Activated T-cell treated with anti-CD3 and anti-CD28 coated beads, Interleukin-2, amount 50 U/mL, for 24 hours (primary cell): Measurements from ENCODE around the gene CRACDL.

Experiments
- DNase-seq: peaks from one replicate; pipeline ENCODE4 v3.0.0-alpha.2; 2020
- H3K27ac Mint-ChIP-seq: 2 replicates; pipeline ENCODE4 v1.8.0; 2020; ENCODE audit warnings: mild to moderate bottlenecking, mixed read lengths
- H3K27me3 Mint-ChIP-seq: 2 replicates; pipeline ENCODE4 v1.8.0; 2020; ENCODE audit warnings: mixed read lengths
- H3K36me3 Mint-ChIP-seq: 2 replicates; pipeline ENCODE4 v1.8.0; 2020; ENCODE audit warnings: low read depth, mixed read lengths
- H3K4me1 Mint-ChIP-seq: 2 replicates; pipeline ENCODE4 v1.8.0; 2020; ENCODE audit warnings: low read depth, mixed read lengths
- H3K4me3 Mint-ChIP-seq: 2 replicates; pipeline ENCODE4 v1.8.0; 2020; ENCODE audit warnings: mild to moderate bottlenecking, moderate library complexity, mixed read lengths
- H3K9me3 Mint-ChIP-seq: 2 replicates; pipeline ENCODE4 v1.8.0; 2020; ENCODE audit warnings: mixed read lengths

The CRACDL gene, protein sequence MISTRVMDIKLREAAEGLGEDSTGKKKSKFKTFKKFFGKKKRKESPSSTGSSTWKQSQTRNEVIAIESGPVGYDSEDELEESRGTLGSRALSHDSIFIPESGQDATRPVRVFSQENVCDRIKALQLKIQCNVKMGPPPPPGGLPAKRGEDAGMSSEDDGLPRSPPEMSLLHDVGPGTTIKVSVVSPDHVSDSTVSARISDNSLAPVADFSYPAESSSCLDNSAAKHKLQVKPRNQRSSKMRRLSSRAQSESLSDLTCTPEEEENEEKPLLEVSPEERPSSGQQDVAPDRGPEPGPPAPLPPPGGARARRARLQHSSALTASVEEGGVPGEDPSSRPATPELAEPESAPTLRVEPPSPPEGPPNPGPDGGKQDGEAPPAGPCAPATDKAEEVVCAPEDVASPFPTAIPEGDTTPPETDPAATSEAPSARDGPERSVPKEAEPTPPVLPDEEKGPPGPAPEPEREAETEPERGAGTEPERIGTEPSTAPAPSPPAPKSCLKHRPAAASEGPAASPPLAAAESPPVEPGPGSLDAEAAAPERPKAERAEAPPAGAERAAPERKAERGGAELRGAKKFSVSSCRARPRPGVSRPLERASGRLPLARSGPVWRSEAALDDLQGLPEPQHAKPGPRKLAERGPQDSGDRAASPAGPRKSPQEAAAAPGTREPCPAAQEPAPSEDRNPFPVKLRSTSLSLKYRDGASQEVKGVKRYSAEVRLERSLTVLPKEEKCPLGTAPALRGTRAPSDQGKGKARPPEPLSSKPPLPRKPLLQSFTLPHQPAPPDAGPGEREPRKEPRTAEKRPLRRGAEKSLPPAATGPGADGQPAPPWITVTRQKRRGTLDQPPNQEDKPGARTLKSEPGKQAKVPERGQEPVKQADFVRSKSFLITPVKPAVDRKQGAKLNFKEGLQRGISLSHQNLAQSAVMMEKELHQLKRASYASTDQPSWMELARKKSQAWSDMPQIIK

DNA sequence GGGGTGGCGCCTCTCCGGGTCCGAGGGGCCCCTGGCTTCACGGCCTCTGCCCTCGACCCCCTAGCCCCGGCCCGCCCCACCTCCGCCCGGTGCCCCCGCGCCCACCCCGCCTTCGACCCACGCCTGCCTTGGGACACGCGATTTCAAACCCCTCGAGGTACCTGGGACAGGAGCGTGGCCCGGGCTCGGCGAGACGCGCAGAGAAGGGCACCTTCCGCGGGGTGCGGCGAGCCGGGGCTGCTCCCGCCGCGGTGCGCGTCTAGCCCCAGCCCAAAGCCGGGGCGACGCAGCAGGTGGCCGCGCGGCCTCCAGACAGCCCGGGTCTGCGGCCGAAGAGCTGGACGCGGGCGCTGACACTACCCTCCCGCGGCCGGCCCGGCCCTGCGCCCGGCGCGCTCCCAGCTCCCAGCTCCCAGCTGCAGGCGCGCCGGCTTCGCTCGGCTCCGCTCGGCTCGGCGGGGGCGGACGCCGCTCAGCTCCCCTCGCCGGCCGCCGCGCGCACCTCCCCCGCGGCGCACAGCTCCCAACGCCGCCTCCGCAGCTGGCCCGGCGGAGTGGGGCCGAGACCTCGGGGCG, at the start of gene CRACDL:
CRACDL (minus strand) TSS at position 449 of the 576 bp plus-strand sequence. CDS start 89,425 bp downstream, outside the sequence.
- no peaks in the 10 kb centered on the region for H3K36me3 Mint-ChIP-seq
- H3K4me3 Mint-ChIP-seq = peak within 1 kb of the TSS; percentile 73
- no peak within 1 kb of the TSS for H3K27ac Mint-ChIP-seq
- DNase-seq = peak; percentile 40
- peaks cover 71% of the 10 kb centered on the region for H3K27me3 Mint-ChIP-seq
- H3K4me1 Mint-ChIP-seq = peaks cover 14% of the 10 kb centered on the region
- H3K9me3 Mint-ChIP-seq = no peaks in the 10 kb centered on the region

DNA sequence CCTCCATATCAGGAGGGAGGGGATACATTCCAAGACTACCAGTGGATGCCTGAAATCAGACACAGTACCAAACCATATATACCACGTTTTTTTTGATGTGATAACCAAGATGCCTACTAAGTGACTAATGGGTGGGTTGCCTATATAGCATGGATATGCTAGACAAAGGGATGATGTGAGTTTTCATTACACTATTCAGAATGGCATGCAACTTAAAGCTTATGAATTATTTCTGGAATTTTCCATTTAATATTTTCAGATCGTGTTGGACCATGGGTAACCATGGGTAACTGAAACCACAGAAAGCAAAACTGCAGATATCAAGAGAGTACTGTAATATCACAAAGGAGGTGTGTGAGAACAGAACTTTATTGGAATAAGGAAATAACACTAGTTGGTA, 39.6 kb upstream of the CRACDL start:
- DNase-seq = no peak
- H3K9me3 Mint-ChIP-seq = peaks cover 32% of the 10 kb centered on the region

DNA sequence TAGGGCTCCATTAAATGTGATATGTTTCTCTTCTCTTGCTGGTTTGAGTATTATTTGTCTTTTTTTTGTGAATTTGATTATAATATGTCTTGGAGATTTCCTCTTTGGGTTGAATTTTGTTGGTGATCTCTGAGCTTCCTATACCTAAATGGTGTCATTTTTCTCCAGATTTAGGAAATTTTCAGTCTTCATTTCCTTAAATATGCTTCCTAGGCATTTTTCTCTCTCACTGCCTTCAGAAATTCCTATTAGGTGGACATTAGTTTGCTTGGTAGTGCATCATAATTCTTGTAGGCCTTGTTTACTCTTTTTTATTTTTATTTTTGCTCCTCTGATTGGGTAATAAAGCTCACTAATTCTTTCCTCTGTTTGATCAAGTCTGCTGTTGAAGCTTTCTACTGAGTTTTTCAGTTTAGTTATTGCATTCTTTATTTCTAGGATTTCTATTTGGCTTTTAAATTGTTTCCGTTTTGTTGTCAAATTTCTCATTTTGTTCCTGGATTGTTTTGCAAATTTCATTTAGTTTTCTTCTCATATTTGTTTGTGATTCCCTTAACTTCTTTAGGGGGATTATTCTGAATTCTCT, 36.6 kb upstream of the CRACDL start:
- H3K4me3 Mint-ChIP-seq = no peak overlapping the region
- no peak for DNase-seq
- H3K36me3 Mint-ChIP-seq = no peaks in the 10 kb centered on the region
- no peak overlapping the region for H3K27ac Mint-ChIP-seq
- peaks cover 10% of the 10 kb centered on the region for H3K27me3 Mint-ChIP-seq
- H3K9me3 Mint-ChIP-seq = peaks cover 46% of the 10 kb centered on the region
- H3K4me1 Mint-ChIP-seq = no peaks in the 10 kb centered on the region

More for the DNA sequence above, 39.6 kb upstream of the CRACDL start:
- no peaks in the 10 kb centered on the region for H3K36me3 Mint-ChIP-seq
- peaks cover 4% of the 10 kb centered on the region for H3K27me3 Mint-ChIP-seq
- H3K27ac Mint-ChIP-seq = no peak overlapping the region
- H3K4me3 Mint-ChIP-seq = no peak overlapping the region
- H3K4me1 Mint-ChIP-seq = no peaks in the 10 kb centered on the region

DNA sequence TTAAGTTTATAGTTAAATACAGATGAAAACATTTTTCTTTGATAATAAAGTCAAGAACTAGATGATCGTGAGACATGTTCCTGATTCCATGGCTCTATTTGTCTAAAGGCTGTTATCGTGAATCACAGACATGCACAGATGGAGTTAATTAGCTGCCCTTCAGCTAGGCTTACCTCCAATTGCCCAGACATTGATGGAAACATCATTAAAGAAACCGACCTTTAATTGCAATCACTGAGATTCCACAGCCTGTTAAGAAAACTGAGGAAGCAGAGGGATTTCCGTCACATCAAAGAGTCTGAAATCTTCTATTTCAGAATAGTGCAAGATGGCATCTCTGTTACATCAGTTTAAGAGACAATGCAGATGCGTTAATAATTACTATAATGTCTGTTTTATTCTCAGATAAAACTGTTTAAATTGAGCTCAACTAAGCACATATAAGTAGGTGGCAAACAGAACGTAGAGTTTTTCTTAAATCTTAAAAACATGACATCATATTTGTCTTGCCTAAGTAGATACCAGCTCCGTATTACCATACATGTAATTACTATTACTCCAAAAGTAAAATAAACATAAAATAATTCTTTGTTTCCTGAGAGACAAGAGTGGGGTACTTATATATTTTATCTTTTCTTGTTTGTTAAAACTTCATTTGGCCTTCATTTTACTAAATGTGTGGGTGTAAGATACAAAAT, 23.9 kb upstream of the CRACDL start:
- peaks cover 9% of the 10 kb centered on the region for H3K9me3 Mint-ChIP-seq
- H3K27me3 Mint-ChIP-seq = peaks cover 8% of the 10 kb centered on the region
- DNase-seq = no peak
- no peak overlapping the region for H3K27ac Mint-ChIP-seq
- H3K36me3 Mint-ChIP-seq = no peaks in the 10 kb centered on the region
- no peak overlapping the region for H3K4me3 Mint-ChIP-seq
- H3K4me1 Mint-ChIP-seq = no peaks in the 10 kb centered on the region

DNA sequence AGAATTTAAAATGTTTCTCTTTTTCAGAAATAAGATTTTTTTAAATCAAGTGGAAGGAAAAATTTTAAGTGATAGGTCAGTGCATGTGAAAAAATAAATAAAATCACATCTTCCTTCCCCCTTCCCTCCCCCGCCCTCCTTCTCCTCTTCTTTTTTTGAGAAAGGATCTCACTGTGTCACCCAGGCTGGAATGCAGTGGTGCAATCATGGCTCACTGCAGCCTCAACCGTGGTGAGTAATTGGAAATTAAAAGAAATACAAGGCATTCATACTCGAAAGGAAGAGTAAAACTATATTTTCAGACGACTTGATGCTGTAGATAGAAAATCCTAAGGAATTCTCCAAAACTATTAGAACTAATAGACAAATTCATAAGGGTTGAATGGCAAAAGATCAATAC, 16.9 kb upstream of the CRACDL start:
- Mint-ChIP-seq H3K9me3 (no peaks in the 10 kb centered on the region), H3K36me3 (no peaks in the 10 kb centered on the region), H3K4me1 (peaks cover 2% of the 10 kb centered on the region), H3K27me3 (peaks cover 44% of the 10 kb centered on the region), H3K4me3 (no peak overlapping the region), H3K27ac (no peak overlapping the region)
- no peak for DNase-seq

DNA sequence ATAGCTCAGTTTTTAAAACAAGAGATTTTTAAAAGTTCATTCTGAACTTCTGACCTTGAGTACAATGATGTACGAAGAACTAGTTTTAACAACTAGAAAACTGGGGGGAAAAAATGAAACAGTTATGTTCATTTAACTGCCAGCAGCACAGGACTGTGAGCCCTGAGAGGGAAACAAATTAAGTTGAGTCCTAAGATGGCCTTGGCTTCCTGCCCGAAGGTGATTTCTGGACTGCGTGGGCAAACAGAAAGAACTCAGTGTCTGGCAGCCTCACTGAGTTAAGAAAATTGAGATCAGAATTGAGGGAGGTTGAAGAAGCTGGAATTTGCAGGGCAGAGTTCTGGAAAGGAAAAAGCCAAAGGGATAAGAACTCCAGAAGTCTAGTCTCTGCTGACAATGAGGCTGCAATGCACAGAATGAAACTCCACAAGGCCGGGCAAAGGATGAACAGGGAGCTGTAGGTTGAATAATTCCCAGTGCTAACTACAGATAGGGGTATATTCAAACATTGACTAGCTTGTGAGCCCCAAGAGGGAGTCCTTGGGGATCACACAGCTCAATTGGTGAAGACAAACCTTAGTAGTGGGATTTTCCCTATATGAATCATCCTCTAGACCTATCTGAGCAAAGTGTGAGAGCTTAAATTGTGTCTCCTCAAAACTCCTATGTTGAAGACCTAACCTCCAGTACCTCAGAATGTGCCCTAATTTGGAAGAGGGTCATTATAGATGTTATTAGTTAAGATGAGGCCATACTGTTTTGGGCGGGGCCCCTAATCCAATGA, 13.1 kb upstream of the CRACDL start:
- H3K27me3 Mint-ChIP-seq = peaks cover 55% of the 10 kb centered on the region
- DNase-seq = no peak
- peaks cover 2% of the 10 kb centered on the region for H3K4me1 Mint-ChIP-seq
- no peak overlapping the region for H3K27ac Mint-ChIP-seq
- H3K4me3 Mint-ChIP-seq = no peak overlapping the region
- no peaks in the 10 kb centered on the region for H3K9me3 Mint-ChIP-seq
- no peaks in the 10 kb centered on the region for H3K36me3 Mint-ChIP-seq

DNA sequence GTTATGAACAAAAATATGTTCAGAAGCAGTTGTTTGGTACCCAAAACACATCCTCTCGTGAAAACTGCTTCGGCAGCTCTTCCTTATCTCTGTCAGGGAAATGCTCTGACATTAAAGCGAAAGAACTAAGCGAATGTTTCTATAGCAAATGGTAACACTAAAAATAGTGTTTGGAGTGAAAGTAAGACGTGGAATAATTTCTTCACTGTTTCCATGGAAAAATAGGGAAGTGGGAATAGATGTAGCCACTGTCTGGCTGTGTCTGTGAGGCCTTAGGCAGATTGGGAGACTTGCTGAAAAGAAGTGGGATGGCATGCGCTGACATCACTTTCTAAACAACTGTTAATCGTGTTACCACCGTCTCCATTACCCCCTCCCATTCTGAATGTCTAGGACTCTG, 11.5 kb upstream of the CRACDL start:
- H3K27me3 Mint-ChIP-seq = peaks cover 46% of the 10 kb centered on the region
- H3K4me1 Mint-ChIP-seq = peaks cover 2% of the 10 kb centered on the region
- DNase-seq = no peak
- H3K4me3 Mint-ChIP-seq = no peak overlapping the region
- H3K9me3 Mint-ChIP-seq = no peaks in the 10 kb centered on the region
- no peak overlapping the region for H3K27ac Mint-ChIP-seq
- H3K36me3 Mint-ChIP-seq = no peaks in the 10 kb centered on the region

DNA sequence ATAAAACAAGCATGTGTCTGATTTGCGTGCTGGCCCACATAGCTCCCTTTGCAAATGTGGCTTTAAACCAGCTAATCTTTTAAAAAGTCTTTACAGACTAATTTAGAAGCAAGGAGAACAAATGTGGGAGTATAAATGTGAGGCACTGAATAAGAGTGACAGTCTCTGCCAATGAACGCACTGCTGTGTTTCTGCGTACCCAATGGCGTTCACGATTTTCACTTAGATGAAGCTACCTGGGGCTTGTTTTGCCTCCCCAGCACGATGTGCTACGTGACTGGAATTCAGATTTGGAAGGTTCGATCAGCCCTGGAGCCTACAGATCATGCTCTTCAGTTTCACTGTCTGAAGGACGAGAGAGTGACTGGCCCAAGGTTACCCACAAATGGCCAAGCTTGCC, 10.8 kb upstream of the CRACDL start:
- H3K4me1 Mint-ChIP-seq = peaks cover 2% of the 10 kb centered on the region

DNA sequence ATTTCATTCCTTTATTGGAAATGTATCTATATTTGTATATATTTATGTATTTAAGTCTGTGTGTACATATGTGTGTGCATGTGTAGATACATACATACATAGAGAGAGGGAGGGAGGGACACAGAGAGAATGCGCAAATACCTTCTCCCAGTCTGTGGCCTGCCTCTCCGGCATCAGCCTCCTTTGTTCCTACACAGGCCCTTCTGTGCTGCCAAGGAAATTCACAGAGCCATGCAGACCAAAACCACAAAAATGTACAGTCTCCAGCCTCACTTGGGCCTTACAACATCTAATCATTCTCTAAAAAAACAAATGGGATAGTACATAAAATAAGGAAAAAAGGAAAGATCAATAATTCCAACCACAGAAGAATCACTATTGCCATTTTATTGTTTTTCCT, 8.8 kb upstream of the CRACDL start:
- no peaks in the 10 kb centered on the region for H3K36me3 Mint-ChIP-seq
- no peak overlapping the region for H3K27ac Mint-ChIP-seq
- no peaks in the 10 kb centered on the region for H3K9me3 Mint-ChIP-seq
- H3K4me3 Mint-ChIP-seq = no peak overlapping the region
- H3K27me3 Mint-ChIP-seq = peaks cover 33% of the 10 kb centered on the region
- DNase-seq = no peak
- no peaks in the 10 kb centered on the region for H3K4me1 Mint-ChIP-seq

More for the DNA sequence above, 10.8 kb upstream of the CRACDL start:
- DNase-seq = no peak
- no peak overlapping the region for H3K4me3 Mint-ChIP-seq
- no peaks in the 10 kb centered on the region for H3K36me3 Mint-ChIP-seq
- no peaks in the 10 kb centered on the region for H3K9me3 Mint-ChIP-seq
- H3K27me3 Mint-ChIP-seq = peaks cover 40% of the 10 kb centered on the region
- no peak overlapping the region for H3K27ac Mint-ChIP-seq

DNA sequence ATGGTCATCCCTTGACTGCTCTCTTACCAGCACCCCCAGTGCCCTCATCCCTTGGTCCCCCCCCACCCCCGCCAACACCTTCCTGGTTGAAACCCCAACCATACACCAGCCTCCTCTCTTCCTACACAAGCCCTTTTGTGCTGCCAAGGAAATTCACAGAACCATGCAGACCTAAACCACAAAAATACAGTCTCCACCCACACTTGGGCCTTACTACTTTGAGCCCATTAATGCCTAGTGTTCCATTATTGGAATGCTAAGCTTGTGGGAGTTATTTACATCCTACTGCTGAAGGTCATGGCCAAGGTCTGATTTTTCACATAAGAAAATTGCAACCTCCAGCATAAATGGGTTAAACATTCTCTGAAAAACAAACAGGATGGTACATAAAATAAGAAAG, 4.1 kb upstream of the CRACDL start:
- no peak overlapping the region for H3K27ac Mint-ChIP-seq
- peaks cover 44% of the 10 kb centered on the region for H3K27me3 Mint-ChIP-seq
- H3K9me3 Mint-ChIP-seq = no peaks in the 10 kb centered on the region
- peaks cover 14% of the 10 kb centered on the region for H3K4me1 Mint-ChIP-seq
- no peak overlapping the region for H3K4me3 Mint-ChIP-seq
- no peaks in the 10 kb centered on the region for H3K36me3 Mint-ChIP-seq
- DNase-seq = no peak

DNA sequence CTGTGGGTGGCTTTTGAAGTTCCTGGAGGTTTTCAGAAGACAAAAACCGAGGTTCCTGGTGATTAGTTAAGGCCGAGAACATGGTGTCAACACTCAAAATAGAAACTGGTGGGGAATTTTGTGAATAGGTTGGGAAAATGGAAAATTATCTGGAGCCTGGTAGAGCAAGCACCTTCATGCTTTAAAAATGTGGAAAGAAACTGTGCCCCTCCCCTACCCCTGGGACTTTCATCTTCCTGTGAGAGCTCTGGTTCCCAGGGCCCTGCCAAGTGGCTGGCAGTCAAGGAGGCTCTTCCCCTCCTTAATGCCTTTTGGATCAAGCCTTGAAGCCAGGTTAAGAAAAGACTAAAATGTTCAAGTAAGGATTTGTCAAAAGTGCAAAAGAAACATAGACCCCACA, 1.9 kb upstream of the CRACDL start:
- no peaks in the 10 kb centered on the region for H3K36me3 Mint-ChIP-seq
- H3K27ac Mint-ChIP-seq = no peak overlapping the region
- H3K4me3 Mint-ChIP-seq = no peak overlapping the region
- H3K9me3 Mint-ChIP-seq = no peaks in the 10 kb centered on the region
- peaks cover 14% of the 10 kb centered on the region for H3K4me1 Mint-ChIP-seq
- DNase-seq = no peak
- peaks cover 65% of the 10 kb centered on the region for H3K27me3 Mint-ChIP-seq

DNA sequence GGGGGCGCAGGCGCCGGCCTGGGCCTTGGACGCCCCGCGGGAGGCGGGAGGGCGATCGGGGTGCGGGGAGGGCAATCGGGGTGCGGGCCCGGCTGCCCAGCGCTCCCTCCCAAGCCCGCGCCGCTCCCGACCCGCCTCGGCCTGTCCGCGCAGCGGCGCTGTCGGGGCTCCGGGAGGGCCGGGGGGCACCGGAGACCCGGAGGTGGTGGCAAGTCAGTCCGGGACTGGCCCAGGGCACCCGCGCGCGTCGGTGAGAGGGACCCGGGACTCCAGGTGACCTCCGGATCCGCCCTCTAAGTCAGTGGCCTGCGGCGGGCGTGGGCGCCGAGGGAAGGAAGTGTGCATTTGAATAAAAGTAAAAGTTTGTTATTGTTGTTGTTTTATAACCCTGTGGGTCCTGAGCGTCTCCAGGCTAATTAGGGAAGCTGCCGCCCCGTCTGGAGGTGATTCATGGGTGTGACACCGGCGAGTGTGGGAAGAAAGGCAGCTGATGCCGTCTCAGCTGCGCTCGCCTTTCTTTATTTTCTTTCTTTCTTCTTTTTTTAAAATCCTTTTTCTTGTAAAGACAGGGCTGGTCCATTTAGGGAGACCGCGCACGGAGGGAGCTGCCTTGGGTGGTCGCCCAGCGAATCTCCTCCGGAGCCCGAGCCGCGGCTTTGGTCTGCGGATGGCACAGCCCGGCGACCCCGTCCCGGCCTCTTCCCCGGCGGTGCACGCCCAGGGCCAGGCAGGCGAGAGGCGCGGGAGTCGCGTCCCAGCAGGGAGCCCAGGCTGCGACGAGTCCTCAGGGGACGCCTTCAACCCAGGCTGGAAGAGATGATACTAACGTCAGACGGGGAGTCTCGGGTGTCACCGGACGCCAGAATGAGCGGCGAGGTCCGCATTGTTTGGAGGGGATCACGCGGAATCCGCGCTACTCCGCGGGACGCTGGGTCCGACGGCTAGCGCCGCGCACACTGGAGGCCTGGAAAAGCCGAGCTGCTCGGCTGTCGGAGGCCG, 627 bp upstream of the CRACDL start:
- H3K36me3 Mint-ChIP-seq = no peaks in the 10 kb centered on the region
- H3K4me1 Mint-ChIP-seq = peaks cover 14% of the 10 kb centered on the region
- peak; percentile 53 for DNase-seq
- H3K27me3 Mint-ChIP-seq = peaks cover 74% of the 10 kb centered on the region
- no peaks in the 10 kb centered on the region for H3K9me3 Mint-ChIP-seq
- peak overlapping the region; percentile 73 for H3K4me3 Mint-ChIP-seq
- no peak overlapping the region for H3K27ac Mint-ChIP-seq
